ENCODE results near the gene PPHLN1.
"Not testable (repeated sequence)": the region's sequence is repeated elsewhere in the genome, so short reads cannot be mapped to it uniquely, and the experiment has no call there.

Gene PPHLN1

GRCh38 chr12:42388086-42388485 is 62.1 kb downstream of the PPHLN1 start:
- not testable (repeated sequence) for H3K4me3 ChIP-seq (ENCODE audit: low read depth in 1 of 2, low read length in 2 of 2); H3K9me3 ChIP-seq (ENCODE audit: control insufficient read depth in 1 of 2, low read length in 2 of 2); H3K9ac ChIP-seq (ENCODE audit: low read depth in 1 of 2, low read length in 2 of 2); H3K27ac ChIP-seq (ENCODE audit: low read depth, low read length); H3K4me1 ChIP-seq (ENCODE audit: control insufficient read depth in 1 of 2, insufficient read depth in 2 of 2, low read length in 2 of 2); H3K27me3 ChIP-seq (ENCODE audit: control insufficient read depth in 1 of 2, insufficient read depth in 2 of 2, low read length in 2 of 2)
- H3K36me3 ChIP-seq (ENCODE audit: control insufficient read depth in 1 of 2, insufficient read depth in 2 of 2, low read length in 2 of 2) = peaks cover 7 to 18% of the 10 kb centered on the region in 2 donors

GRCh38 chr12:42394429-42394828 is 68.5 kb downstream of the PPHLN1 start:
- no peaks in the 10 kb centered on the region for H3K27me3 ChIP-seq (ENCODE audit: control insufficient read depth in 1 of 2, insufficient read depth in 2 of 2, low read length in 2 of 2)
- no peak overlapping the region for H3K4me3 ChIP-seq (ENCODE audit: low read depth in 1 of 2, low read length in 2 of 2)
- no peaks in the 10 kb centered on the region for H3K9me3 ChIP-seq (ENCODE audit: control insufficient read depth in 1 of 2, low read length in 2 of 2)
- no peaks in the 10 kb centered on the region for H3K4me1 ChIP-seq (ENCODE audit: control insufficient read depth in 1 of 2, insufficient read depth in 2 of 2, low read length in 2 of 2)
- H3K9ac ChIP-seq (ENCODE audit: low read depth in 1 of 2, low read length in 2 of 2) = no peak overlapping the region
- peaks cover 3 to 11% of the 10 kb centered on the region in 2 donors for H3K36me3 ChIP-seq (ENCODE audit: control insufficient read depth in 1 of 2, insufficient read depth in 2 of 2, low read length in 2 of 2)
- no peak overlapping the region for H3K27ac ChIP-seq (ENCODE audit: low read depth, low read length)

- no peak overlapping the region for H3K27ac ChIP-seq (ENCODE audit: low read depth, low read length)
Measured at GRCh38 chr12:42396473-42397259, 70.7 kb downstream of the PPHLN1 start.

GRCh38 chr12:42402821-42403411 is 76.9 kb downstream of the PPHLN1 start:
- Histone ChIP-seq H3K9me3 (ENCODE audit: control insufficient read depth in 1 of 2, low read length in 2 of 2) (peaks cover 0 to 3% of the 10 kb centered on the region in 2 donors), H3K4me3 (ENCODE audit: low read depth in 1 of 2, low read length in 2 of 2) (no peak overlapping the region), H3K4me1 (ENCODE audit: control insufficient read depth in 1 of 2, insufficient read depth in 2 of 2, low read length in 2 of 2) (no peaks in the 10 kb centered on the region), H3K36me3 (ENCODE audit: control insufficient read depth in 1 of 2, insufficient read depth in 2 of 2, low read length in 2 of 2) (peaks cover 0 to 25% of the 10 kb centered on the region in 2 donors), H3K27me3 (ENCODE audit: control insufficient read depth in 1 of 2, insufficient read depth in 2 of 2, low read length in 2 of 2) (no peaks in the 10 kb centered on the region), H3K9ac (ENCODE audit: low read depth in 1 of 2, low read length in 2 of 2) (no peak overlapping the region), H3K27ac (ENCODE audit: low read depth, low read length) (no peak overlapping the region)

More at GRCh38 chr12:42396473-42397259, 70.7 kb downstream of the PPHLN1 start:
- Histone ChIP-seq H3K9me3 (ENCODE audit: control insufficient read depth in 1 of 2, low read length in 2 of 2) (peaks cover 0 to 3% of the 10 kb centered on the region in 2 donors), H3K4me3 (ENCODE audit: low read depth in 1 of 2, low read length in 2 of 2) (no peak overlapping the region), H3K27me3 (ENCODE audit: control insufficient read depth in 1 of 2, insufficient read depth in 2 of 2, low read length in 2 of 2) (no peaks in the 10 kb centered on the region), H3K9ac (ENCODE audit: low read depth in 1 of 2, low read length in 2 of 2) (no peak overlapping the region), H3K4me1 (ENCODE audit: control insufficient read depth in 1 of 2, insufficient read depth in 2 of 2, low read length in 2 of 2) (no peaks in the 10 kb centered on the region), H3K36me3 (ENCODE audit: control insufficient read depth in 1 of 2, insufficient read depth in 2 of 2, low read length in 2 of 2) (peaks cover 3 to 20% of the 10 kb centered on the region in 2 donors)

GRCh38 chr12:42407306-42407705 is 81.3 kb downstream of the PPHLN1 start:
- no peaks in the 10 kb centered on the region for H3K4me1 ChIP-seq (ENCODE audit: control insufficient read depth in 1 of 2, insufficient read depth in 2 of 2, low read length in 2 of 2)
- H3K36me3 ChIP-seq (ENCODE audit: control insufficient read depth in 1 of 2, insufficient read depth in 2 of 2, low read length in 2 of 2) = peaks cover 0 to 4% of the 10 kb centered on the region in 2 donors
- H3K27ac ChIP-seq (ENCODE audit: low read depth, low read length) = no peak overlapping the region
- H3K9ac ChIP-seq (ENCODE audit: low read depth in 1 of 2, low read length in 2 of 2) = no peak overlapping the region
- no peaks in the 10 kb centered on the region for H3K9me3 ChIP-seq (ENCODE audit: control insufficient read depth in 1 of 2, low read length in 2 of 2)
- no peaks in the 10 kb centered on the region for H3K27me3 ChIP-seq (ENCODE audit: control insufficient read depth in 1 of 2, insufficient read depth in 2 of 2, low read length in 2 of 2)
- H3K4me3 ChIP-seq (ENCODE audit: low read depth in 1 of 2, low read length in 2 of 2) = no peak overlapping the region

GRCh38 chr12:42409471-42409870 is 83.5 kb downstream of the PPHLN1 start:
- Histone ChIP-seq H3K9ac (ENCODE audit: low read depth in 1 of 2, low read length in 2 of 2) (no peak overlapping the region), H3K27me3 (ENCODE audit: control insufficient read depth in 1 of 2, insufficient read depth in 2 of 2, low read length in 2 of 2) (no peaks in the 10 kb centered on the region), H3K9me3 (ENCODE audit: control insufficient read depth in 1 of 2, low read length in 2 of 2) (no peaks in the 10 kb centered on the region), H3K27ac (ENCODE audit: low read depth, low read length) (no peak overlapping the region), H3K4me1 (ENCODE audit: control insufficient read depth in 1 of 2, insufficient read depth in 2 of 2, low read length in 2 of 2) (no peaks in the 10 kb centered on the region), H3K4me3 (ENCODE audit: low read depth in 1 of 2, low read length in 2 of 2) (no peak overlapping the region), H3K36me3 (ENCODE audit: control insufficient read depth in 1 of 2, insufficient read depth in 2 of 2, low read length in 2 of 2) (peaks cover 0 to 4% of the 10 kb centered on the region in 2 donors)

GRCh38 chr12:42410340-42410739 is 84.4 kb downstream of the PPHLN1 start:
- Histone ChIP-seq H3K4me3 (ENCODE audit: low read depth in 1 of 2, low read length in 2 of 2) (no peak overlapping the region), H3K9ac (ENCODE audit: low read depth in 1 of 2, low read length in 2 of 2) (no peak overlapping the region), H3K27ac (ENCODE audit: low read depth, low read length) (no peak overlapping the region), H3K27me3 (ENCODE audit: control insufficient read depth in 1 of 2, insufficient read depth in 2 of 2, low read length in 2 of 2) (no peaks in the 10 kb centered on the region), H3K9me3 (ENCODE audit: control insufficient read depth in 1 of 2, low read length in 2 of 2) (no peaks in the 10 kb centered on the region), H3K36me3 (ENCODE audit: control insufficient read depth in 1 of 2, insufficient read depth in 2 of 2, low read length in 2 of 2) (peaks cover 0 to 4% of the 10 kb centered on the region in 2 donors), H3K4me1 (ENCODE audit: control insufficient read depth in 1 of 2, insufficient read depth in 2 of 2, low read length in 2 of 2) (no peaks in the 10 kb centered on the region)

GRCh38 chr12:42420395-42420794 is 94.4 kb downstream of the PPHLN1 start:
- H3K9me3 ChIP-seq (ENCODE audit: control insufficient read depth in 1 of 2, low read length in 2 of 2) = no peaks in the 10 kb centered on the region
- no peaks in the 10 kb centered on the region for H3K36me3 ChIP-seq (ENCODE audit: control insufficient read depth in 1 of 2, insufficient read depth in 2 of 2, low read length in 2 of 2)
- no peaks in the 10 kb centered on the region for H3K27me3 ChIP-seq (ENCODE audit: control insufficient read depth in 1 of 2, insufficient read depth in 2 of 2, low read length in 2 of 2)
- no peak overlapping the region for H3K4me3 ChIP-seq (ENCODE audit: low read depth in 1 of 2, low read length in 2 of 2)
- no peaks in the 10 kb centered on the region for H3K4me1 ChIP-seq (ENCODE audit: control insufficient read depth in 1 of 2, insufficient read depth in 2 of 2, low read length in 2 of 2)
- no peak overlapping the region for H3K9ac ChIP-seq (ENCODE audit: low read depth in 1 of 2, low read length in 2 of 2)
- no peak overlapping the region for H3K27ac ChIP-seq (ENCODE audit: low read depth, low read length)

- H3K9me3 ChIP-seq (ENCODE audit: control insufficient read depth in 1 of 2, low read length in 2 of 2) = no peaks in the 10 kb centered on the region
- H3K4me1 ChIP-seq (ENCODE audit: control insufficient read depth in 1 of 2, insufficient read depth in 2 of 2, low read length in 2 of 2) = no peaks in the 10 kb centered on the region
- H3K9ac ChIP-seq (ENCODE audit: low read depth in 1 of 2, low read length in 2 of 2) = no peak overlapping the region
- no peak overlapping the region for H3K4me3 ChIP-seq (ENCODE audit: low read depth in 1 of 2, low read length in 2 of 2)
- H3K27me3 ChIP-seq (ENCODE audit: control insufficient read depth in 1 of 2, insufficient read depth in 2 of 2, low read length in 2 of 2) = no peaks in the 10 kb centered on the region
- H3K27ac ChIP-seq (ENCODE audit: low read depth, low read length) = no peak overlapping the region
- no peaks in the 10 kb centered on the region for H3K36me3 ChIP-seq (ENCODE audit: control insufficient read depth in 1 of 2, insufficient read depth in 2 of 2, low read length in 2 of 2)
Measured at GRCh38 chr12:42421844-42422779, 96.1 kb downstream of the PPHLN1 start.

- no peak overlapping the region for H3K27ac ChIP-seq (ENCODE audit: low read depth, low read length)
- H3K36me3 ChIP-seq (ENCODE audit: control insufficient read depth in 1 of 2, insufficient read depth in 2 of 2, low read length in 2 of 2) = no peaks in the 10 kb centered on the region
- no peaks in the 10 kb centered on the region for H3K4me1 ChIP-seq (ENCODE audit: control insufficient read depth in 1 of 2, insufficient read depth in 2 of 2, low read length in 2 of 2)
- no peaks in the 10 kb centered on the region for H3K9me3 ChIP-seq (ENCODE audit: control insufficient read depth in 1 of 2, low read length in 2 of 2)
- no peaks in the 10 kb centered on the region for H3K27me3 ChIP-seq (ENCODE audit: control insufficient read depth in 1 of 2, insufficient read depth in 2 of 2, low read length in 2 of 2)
- no peak overlapping the region for H3K9ac ChIP-seq (ENCODE audit: low read depth in 1 of 2, low read length in 2 of 2)
- no peak overlapping the region for H3K4me3 ChIP-seq (ENCODE audit: low read depth in 1 of 2, low read length in 2 of 2)
Measured at GRCh38 chr12:42422785-42423184, 96.8 kb downstream of the PPHLN1 start.

Data from duodenal mucosa (tissue), 2 donors.